SK-N-SH (cell line): ENCODE results near the gene NFIX.

ENCODE experiments used
- CHD2 ChIP-seq: fragments of 150-350 bp; IDR thresholded peaks from 2 replicates; pipeline ENCODE4 v1.6.1; 2018; ENCODE audit warnings: low read length; ENCODE audit not compliant: partially characterized antibody
- EP300 ChIP-seq, 2 experiments: IDR thresholded peaks; 2 replicates each; pipeline versions ENCODE4 v1.4.0 to v1.6.1; 2012; ENCODE audit warnings: borderline replicate concordance in 1 of 2, low read depth in 1 of 2, low read length in 1 of 2
- GATA2 ChIP-seq: sonication (generic); formaldehyde crosslinking; IDR thresholded peaks from 2 replicates; pipeline ENCODE4 v1.5.0; 2020; ENCODE audit warnings: mild to moderate bottlenecking, missing genetic modification reagents
- SMC3 ChIP-seq: IDR thresholded peaks from 2 replicates; pipeline ENCODE4 v1.6.1; 2012; ENCODE audit warnings: low read depth, low read length, improper control_type of control experiment
- TF ChIP-seq, protein P1 (sequence below): fragments of 200-600 bp; sonication (generic); IDR thresholded peaks from 2 replicates; pipeline ENCODE4 v1.6.1; 2017; ENCODE audit warnings: antibody characterized with exemption, mild to moderate bottlenecking, moderate library complexity
- TF ChIP-seq, protein P2 (sequence below): IDR thresholded peaks from 2 replicates; pipeline ENCODE4 v1.4.0; 2012; ENCODE audit warnings: low read depth, borderline replicate concordance

DNA sequence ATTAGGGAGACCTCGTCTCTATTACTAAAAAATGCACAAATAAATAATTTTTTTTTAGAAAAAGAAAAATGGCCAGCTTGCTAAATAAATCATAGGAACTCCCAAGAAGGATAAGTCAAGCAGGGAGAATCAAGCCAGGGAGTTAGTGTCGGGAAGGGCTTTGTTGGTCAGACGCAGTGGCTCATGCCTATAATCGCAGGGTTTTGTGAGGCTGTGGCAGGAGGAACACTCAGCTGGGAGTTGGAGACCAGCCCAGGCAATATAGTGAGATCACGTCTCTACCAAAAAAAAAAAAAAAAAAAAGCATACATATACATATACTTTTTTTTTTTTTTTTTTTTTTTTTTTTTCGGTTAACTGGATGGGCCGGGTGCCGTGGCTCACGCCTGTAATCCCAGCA lies 131.8 kb downstream of the NFIX start:
- TF ChIP-seq, protein P1, sequence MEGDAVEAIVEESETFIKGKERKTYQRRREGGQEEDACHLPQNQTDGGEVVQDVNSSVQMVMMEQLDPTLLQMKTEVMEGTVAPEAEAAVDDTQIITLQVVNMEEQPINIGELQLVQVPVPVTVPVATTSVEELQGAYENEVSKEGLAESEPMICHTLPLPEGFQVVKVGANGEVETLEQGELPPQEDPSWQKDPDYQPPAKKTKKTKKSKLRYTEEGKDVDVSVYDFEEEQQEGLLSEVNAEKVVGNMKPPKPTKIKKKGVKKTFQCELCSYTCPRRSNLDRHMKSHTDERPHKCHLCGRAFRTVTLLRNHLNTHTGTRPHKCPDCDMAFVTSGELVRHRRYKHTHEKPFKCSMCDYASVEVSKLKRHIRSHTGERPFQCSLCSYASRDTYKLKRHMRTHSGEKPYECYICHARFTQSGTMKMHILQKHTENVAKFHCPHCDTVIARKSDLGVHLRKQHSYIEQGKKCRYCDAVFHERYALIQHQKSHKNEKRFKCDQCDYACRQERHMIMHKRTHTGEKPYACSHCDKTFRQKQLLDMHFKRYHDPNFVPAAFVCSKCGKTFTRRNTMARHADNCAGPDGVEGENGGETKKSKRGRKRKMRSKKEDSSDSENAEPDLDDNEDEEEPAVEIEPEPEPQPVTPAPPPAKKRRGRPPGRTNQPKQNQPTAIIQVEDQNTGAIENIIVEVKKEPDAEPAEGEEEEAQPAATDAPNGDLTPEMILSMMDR = no peak
- TF ChIP-seq, protein P2, sequence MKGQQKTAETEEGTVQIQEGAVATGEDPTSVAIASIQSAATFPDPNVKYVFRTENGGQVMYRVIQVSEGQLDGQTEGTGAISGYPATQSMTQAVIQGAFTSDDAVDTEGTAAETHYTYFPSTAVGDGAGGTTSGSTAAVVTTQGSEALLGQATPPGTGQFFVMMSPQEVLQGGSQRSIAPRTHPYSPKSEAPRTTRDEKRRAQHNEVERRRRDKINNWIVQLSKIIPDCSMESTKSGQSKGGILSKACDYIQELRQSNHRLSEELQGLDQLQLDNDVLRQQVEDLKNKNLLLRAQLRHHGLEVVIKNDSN = no peak
- TF ChIP-seq CHD2 (no peak), GATA2 (CRISPR knock-in tag) (no peak), EP300 (IDR thresholded peaks at IDR 0.05; ENCODE audit: borderline replicate concordance in 1 of 2, low read depth in 1 of 2, low read length in 1 of 2) (no peak), SMC3 (no peak)
